ENCODE data around the gene ATL3. TPM values are rescaled to one million over a fixed set of nuclear protein-coding genes. Genes with fewer than 3 reads are reported as not detected.

The ATL3 gene
- total and polyA plus RNA-seq, 2 of the 4 experiments (the other 2 are of a cell fraction): 19.9 to 131 TPM

DNA sequence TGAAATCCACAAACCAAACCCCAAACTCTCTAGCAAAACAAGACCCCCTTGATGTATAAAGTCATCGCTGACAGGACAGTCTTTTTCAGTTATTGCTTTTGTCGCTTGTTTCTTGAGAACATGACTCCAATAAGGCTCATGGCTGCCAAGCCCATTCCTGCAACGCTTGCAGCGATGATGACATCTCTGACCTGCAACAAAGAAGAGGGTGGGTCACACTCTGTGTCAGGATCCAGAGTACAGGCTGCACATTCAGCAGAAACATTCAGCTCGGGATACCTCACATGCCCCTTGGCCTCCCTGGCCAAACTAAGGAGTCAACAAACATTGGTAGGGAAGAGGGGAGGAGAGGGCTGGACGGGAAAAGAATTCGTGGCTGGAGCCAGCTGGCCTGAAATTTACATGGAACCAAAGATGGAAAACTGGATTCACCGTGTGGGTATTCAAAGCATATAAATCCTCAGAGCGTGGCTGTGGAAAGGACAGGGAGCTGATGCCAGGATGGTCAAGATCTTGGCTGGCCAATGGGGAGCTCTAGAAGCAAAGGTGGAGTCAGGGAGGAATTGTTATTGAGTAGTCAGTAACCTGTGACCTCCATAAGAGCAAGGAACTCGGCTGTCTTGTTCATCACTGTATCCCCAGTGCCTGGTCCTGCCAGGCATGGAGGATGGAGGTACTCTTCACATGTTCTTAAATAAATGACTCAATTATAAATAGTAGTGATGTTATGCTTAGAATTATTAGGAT lies 96.1 kb downstream of the ATL3 start:
- Histone ChIP-seq H2AK5ac (ENCODE audit: low read depth, low read length) (no peak overlapping the region), H4K5ac (ENCODE audit: low read depth, low read length) (peak overlapping the region; percentile 76), H3K23ac (ENCODE audit: low read depth, low read length) (peak overlapping the region; percentile 26; the same call in 1 of the 2 replicates), H3K27ac (ENCODE audit: insufficient read depth, low read length) (peak overlapping the region; percentile 45; the same call in 1 of the 2 replicates), H3K4me3 (ENCODE audit: insufficient read depth, low read depth, low read length) (0 out of 2 replicates have a peak overlapping the region, but pooled peaks have one; percentile 15), H2BK5ac (ENCODE audit: low read depth, low read length, poor library complexity, severe bottlenecking) (no peak overlapping the region), H3K14ac (replicated peaks; ENCODE audit: low read depth, low read length) (peak overlapping the region; percentile 51), H2BK15ac (ENCODE audit: low read depth, low read length) (no peak overlapping the region), H3K4ac (ENCODE audit: low read depth, low read length) (peak overlapping the region; percentile 59), H4K91ac (ENCODE audit: insufficient read depth, low read depth, low read length) (peak overlapping the region; percentile 53), H4K20me1 (ENCODE audit: insufficient read depth, low read length) (no peaks in the 10 kb centered on the region), H2BK20ac (ENCODE audit: low read depth, low read length) (peak overlapping the region; percentile 30; the same call in 1 of the 2 replicates), H3K27me3 (ENCODE audit: control insufficient read depth, insufficient read depth, low read length) (no peaks in the 10 kb centered on the region), H3K79me1 (ENCODE audit: low read depth in 1 of 2, low read length in 2 of 2) (no peaks in the 10 kb centered on the region), H3K9me1 (ENCODE audit: insufficient read depth, low read length) (peaks cover 8% of the 10 kb centered on the region), H3K9me3 (ENCODE audit: control insufficient read depth, insufficient read depth, low read length) (no peaks in the 10 kb centered on the region), H3K4me1 (ENCODE audit: control insufficient read depth, insufficient read depth, low read length) (peaks cover 8% of the 10 kb centered on the region), H3K36me3 (ENCODE audit: control insufficient read depth, insufficient read depth, low read length) (no peaks in the 10 kb centered on the region), H3K18ac (ENCODE audit: low read depth, low read length) (peak overlapping the region; percentile 58), H2AK9ac (replicated peaks; ENCODE audit: low read depth, low read length, poor library complexity) (peak overlapping the region; percentile 3), H4K8ac (ENCODE audit: low read depth in 2 of 2, low read length in 2 of 2) (peak overlapping the region; percentile 95 to 96), H2BK120ac (ENCODE audit: low read depth, low read length) (peak overlapping the region; percentile 49), H3K56ac (ENCODE audit: extremely low read depth, insufficient read depth, low read length) (peak overlapping the region; percentile 44; the same call in 1 of the 2 replicates), H3K4me2 (ENCODE audit: low read depth, low read length) (peak overlapping the region; percentile 74), H2AFZ (replicated peaks; ENCODE audit: low read length, poor library complexity) (peak overlapping the region; percentile 85), H3K9ac (ENCODE audit: low read depth, low read length) (peak overlapping the region; percentile 10; the same call in 1 of the 2 replicates)
- ChIA-PET POLR2A (ENCODE audit: unreplicated experiment) (no interaction called here), CTCF (no interaction called here)
- no TSS peak for BruUV-seq (replicated peaks)
- dilution Hi-C loops (cut with HindIII; ENCODE audit: low sequenced_read_pairs, unreplicated experiment) (no loop called here), intact Hi-C loops (cut with micrococcal nuclease) (no loop called here), in situ Hi-C loops (cut with MboI; ENCODE audit: low sequenced_read_pairs) (no loop called here)
- DNase-seq (peak; percentile 27), ATAC-seq (ENCODE audit: low read depth) (peak; percentile 61)
- 57% methylated on average over 7 of the region's 10 CpGs; no CpG with 5 or more reads in 1 of the 2 experiments for WGBS, 2 experiments (ENCODE audit: extremely low coverage in 2 of 2, insufficient read length in 1 of 2)
- TF ChIP-seq CEBPB (IDR thresholded peaks at IDR 0.05; ENCODE audit: low read depth, low read length): peak; percentile 22; the same call in 1 of the 2 replicates
- no peak for TF ChIP-seq MAZ (IDR thresholded peaks at IDR 0.05; ENCODE audit: borderline replicate concordance, low read depth, low read length)
- 0 out of 2 replicates have a peak, but pooled peaks have one; percentile 10 for TF ChIP-seq MAFK (IDR thresholded peaks at IDR 0.05; ENCODE audit: low read depth, low read length)
- TF ChIP-seq, protein P1, sequence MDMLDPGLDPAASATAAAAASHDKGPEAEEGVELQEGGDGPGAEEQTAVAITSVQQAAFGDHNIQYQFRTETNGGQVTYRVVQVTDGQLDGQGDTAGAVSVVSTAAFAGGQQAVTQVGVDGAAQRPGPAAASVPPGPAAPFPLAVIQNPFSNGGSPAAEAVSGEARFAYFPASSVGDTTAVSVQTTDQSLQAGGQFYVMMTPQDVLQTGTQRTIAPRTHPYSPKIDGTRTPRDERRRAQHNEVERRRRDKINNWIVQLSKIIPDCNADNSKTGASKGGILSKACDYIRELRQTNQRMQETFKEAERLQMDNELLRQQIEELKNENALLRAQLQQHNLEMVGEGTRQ (IDR thresholded peaks at IDR 0.05; ENCODE audit: low read depth, low read length): no peak

Small RNA genes lying within 50 kb of the gene (microRNA-seq; reads per million reads assigned to microRNA genes)
- not detected for gene AP000753.3 (ENCODE audit: insufficient read depth, insufficient read length)

Small RNA genes lying within 50 kb of the gene (small RNA-seq; reads per million reads assigned to genes)
- gene AP000753.3: 0 to 0.60 (median 0) reads per million in 5 experiments

Other genes with a start within 250 kb of the ATL3 start
- not detected in 2 replicates for gene PLAAT5, start 180.2 kb downstream of the ATL3 start, total RNA-seq (2012; rRNA removed)
- gene PLAAT5, start 180.2 kb downstream of the ATL3 start, polyA plus RNA-seq (2012; rRNA removed): not detected in 2 replicates
- not detected in 2 replicates for gene LGALS12, start 165.3 kb downstream of the ATL3 start, total RNA-seq (2012; rRNA removed)
- not detected in 2 replicates for gene LGALS12, start 165.3 kb downstream of the ATL3 start, polyA plus RNA-seq (2012; rRNA removed)
- 0.18 TPM in 1 of 2 replicates, not detected in the other for gene PLAAT4, start 134.6 kb downstream of the ATL3 start, total RNA-seq (2012; rRNA removed)
- gene PLAAT4, start 134.6 kb downstream of the ATL3 start, polyA plus RNA-seq (2012; rRNA removed): 0.17 and 0.34 TPM in 2 replicates
- gene PLAAT2, start 108.0 kb downstream of the ATL3 start, total RNA-seq (2012; rRNA removed): not detected in 2 replicates
- not detected in 2 replicates for gene PLAAT2, start 108.0 kb downstream of the ATL3 start, polyA plus RNA-seq (2012; rRNA removed)
- 3.2 and 3.3 TPM in 2 replicates for gene PLAAT3, start 56.9 kb downstream of the ATL3 start, total RNA-seq (2012; rRNA removed)
- gene PLAAT3, start 56.9 kb downstream of the ATL3 start, polyA plus RNA-seq (2012; rRNA removed): 3.9 and 4.5 TPM in 2 replicates
- gene RTN3, start 10.1 kb upstream of the ATL3 start, total RNA-seq (2012; rRNA removed): 31.2 and 42.5 TPM in 2 replicates
- gene RTN3, start 10.1 kb upstream of the ATL3 start, polyA plus RNA-seq (2012; rRNA removed): 56.2 and 64.6 TPM in 2 replicates
- gene ZFTA, start 97.4 kb upstream of the ATL3 start, total RNA-seq (2012; rRNA removed): 5.4 and 7.2 TPM in 2 replicates
- gene ZFTA, start 97.4 kb upstream of the ATL3 start, polyA plus RNA-seq (2012; rRNA removed): 8.1 and 8.8 TPM in 2 replicates
- 10.0 and 11.9 TPM in 2 replicates for gene SPINDOC, start 142.1 kb upstream of the ATL3 start, total RNA-seq (2012; rRNA removed)
- gene SPINDOC, start 142.1 kb upstream of the ATL3 start, polyA plus RNA-seq (2012; rRNA removed): 29.9 and 39.0 TPM in 2 replicates
- gene MARK2, start 167.7 kb upstream of the ATL3 start, total RNA-seq (2012; rRNA removed): 6.6 and 7.2 TPM in 2 replicates
- 17.3 and 19.9 TPM in 2 replicates for gene MARK2, start 167.7 kb upstream of the ATL3 start, polyA plus RNA-seq (2012; rRNA removed)
- gene RCOR2, start 245.8 kb upstream of the ATL3 start, total RNA-seq (2012; rRNA removed): 0.56 and 0.90 TPM in 2 replicates
- gene RCOR2, start 245.8 kb upstream of the ATL3 start, polyA plus RNA-seq (2012; rRNA removed): 2.0 and 2.4 TPM in 2 replicates